A673 (cell line): Measurements from ENCODE around the gene CSNK1D. TPM values are rescaled to one million over a fixed set of nuclear protein-coding genes. Genes with fewer than 3 reads are reported as not detected.

Experiments
- BruUV-seq: library from RNA; stranded (reverse); fragments of 400-500 nt; replicated peaks from 2 replicates; lab custom pipeline; 2021; lab: Mats Ljungman, UMichigan
- CTCF ChIA-PET: fragments of 300-600 bp; sonication (Branson Sonifier 250); formaldehyde crosslinking; loops from one replicate; lab custom pipeline; 2022; ENCODE audit warnings: antibody characterized with exemption; lab: Charles Lee
- POLR2A ChIA-PET: fragments of 300-600 bp; sonication (Branson Sonifier 250); formaldehyde crosslinking; loops from one replicate; lab custom pipeline; 2022; ENCODE audit warnings: antibody characterized with exemption; ENCODE audit not compliant: low non-redundant PET; lab: Charles Lee
- DNase-seq: peaks from one replicate; pipeline ENCODE4 v3.0.0-alpha.2; 2015; ENCODE audit warnings: low spot score
- H3K27ac ChIP-seq: fragments of 200-600 bp; sonication (generic); 2 replicates; pipeline ENCODE4 v1.5.1; 2016; ENCODE audit warnings: mixed run types, low read depth, mild to moderate bottlenecking, mixed read lengths, antibody characterized with exemption, low read length; ENCODE audit not compliant: poor library complexity, severe bottlenecking
- H3K27me3 ChIP-seq: fragments of 200-600 bp; sonication (generic); replicated peaks from 2 replicates; pipeline ENCODE4 v1.6.1; 2017; ENCODE audit warnings: mixed run types, low read depth, mild to moderate bottlenecking, mixed read lengths, antibody characterized with exemption, low read length; ENCODE audit not compliant: insufficient read depth, poor library complexity
- H3K36me3 ChIP-seq: fragments of 200-600 bp; sonication (generic); 2 replicates; pipeline ENCODE4 v1.6.1; 2016; ENCODE audit warnings: mixed run types, mild to moderate bottlenecking, mixed read lengths, antibody characterized with exemption, low read length; ENCODE audit not compliant: insufficient read depth, poor library complexity, severe bottlenecking
- H3K4me1 ChIP-seq: fragments of 200-600 bp; sonication (generic); 2 replicates; pipeline ENCODE4 v1.6.1; 2017; ENCODE audit warnings: mixed run types, mild to moderate bottlenecking, mixed read lengths, antibody characterized with exemption, low read length; ENCODE audit not compliant: insufficient read depth, poor library complexity, severe bottlenecking
- H3K4me3 ChIP-seq: fragments of 200-600 bp; sonication (generic); 2 replicates; pipeline ENCODE4 v1.5.1; 2016; ENCODE audit warnings: low read depth, mixed run types, mild to moderate bottlenecking, mixed read lengths, low read length; ENCODE audit not compliant: poor library complexity, severe bottlenecking
- H3K9me3 ChIP-seq: fragments of 200-600 bp; sonication (generic); 2 replicates; pipeline ENCODE4 v1.6.1; 2016; ENCODE audit warnings: mixed run types, low read depth, mild to moderate bottlenecking, mixed read lengths, antibody characterized with exemption, low read length; ENCODE audit not compliant: poor library complexity, severe bottlenecking
- EZH2 ChIP-seq: fragments of 200-600 bp; sonication (generic); IDR thresholded peaks from 2 replicates; pipeline ENCODE4 v1.6.1; 2017; ENCODE audit warnings: borderline replicate concordance, low read depth, mild to moderate bottlenecking, mixed read lengths, antibody characterized with exemption, low read length; ENCODE audit not compliant: poor library complexity, severe bottlenecking
- intact Hi-C: fragments of 100-400 bp; cut with micrococcal nuclease; formaldehyde crosslinking; loops from one replicate; pipeline ENCODE4 v1.10.0; 2022; ENCODE audit not compliant: unreplicated experiment
- total RNA-seq: library from RNA; stranded (reverse); gene quantifications from 2 replicates; pipeline ENCODE4 v1.2.3, GENCODE V29; 2021
- TF ChIP-seq, protein P1 (sequence below): fragments of 300-800, 200-600 bp; sonication (generic); conservative IDR thresholded peaks from 2 replicates; pipeline ENCODE4 v1.5.1; 2017; ENCODE audit warnings: low read depth, mild to moderate bottlenecking, antibody characterized with exemption, low read length, moderate library complexity, mixed read lengths

Gene CSNK1D
- total RNA-seq, 1 experiment from 2014 or later = 150 TPM

DNA sequence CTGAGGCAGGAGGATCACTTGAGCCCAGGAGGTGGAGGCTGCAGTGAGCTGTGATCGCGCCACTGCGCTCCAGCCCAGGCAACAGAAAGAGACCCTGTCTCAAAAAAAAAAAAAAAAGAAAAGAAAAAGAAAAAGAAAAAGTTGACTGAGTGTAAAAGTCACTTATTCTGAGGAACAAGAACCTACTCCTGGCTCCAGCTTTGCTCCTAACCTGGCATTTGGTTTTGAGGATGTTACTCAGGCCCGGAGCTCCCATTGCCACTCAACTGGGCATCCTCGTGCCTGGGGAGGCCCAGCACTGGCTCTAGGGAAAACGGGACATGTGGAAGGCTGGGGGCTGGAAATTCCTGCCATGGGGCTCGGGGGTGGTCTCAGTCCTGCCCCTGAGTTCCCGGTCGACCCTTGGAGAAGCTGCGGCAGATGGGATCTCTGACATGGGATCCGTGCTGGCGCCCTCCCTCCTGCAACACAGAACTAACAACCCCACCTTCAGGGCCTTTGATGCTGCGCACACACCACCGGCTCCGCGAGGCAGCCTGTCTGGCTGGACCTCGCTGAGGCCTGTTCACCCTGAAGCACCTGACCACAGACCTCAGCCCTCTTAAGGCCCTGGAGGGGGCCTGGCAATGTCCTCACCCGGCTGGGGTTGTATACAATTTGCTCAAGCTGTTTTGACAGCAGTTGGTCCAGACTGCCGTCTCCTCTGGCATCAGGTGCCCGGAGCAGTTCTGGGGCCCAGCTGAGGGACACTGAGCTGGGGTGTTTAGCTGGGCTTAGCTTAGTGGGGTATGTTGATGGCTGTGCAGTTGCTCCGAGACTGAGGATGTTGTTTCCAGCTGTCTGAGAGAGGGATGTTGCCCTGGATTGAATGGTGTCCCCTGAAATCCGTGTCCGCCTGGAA lies 31.6 kb upstream of the CSNK1D start:
- Histone ChIP-seq H3K36me3 (no peaks in the 10 kb centered on the region), H3K27me3 (no peaks in the 10 kb centered on the region), H3K4me1 (no peaks in the 10 kb centered on the region), H3K27ac (no peak overlapping the region), H3K4me3 (no peak overlapping the region), H3K9me3 (no peaks in the 10 kb centered on the region)
- DNase-seq = no peak
- no TSS peak for BruUV-seq
- TF ChIP-seq, protein P1, sequence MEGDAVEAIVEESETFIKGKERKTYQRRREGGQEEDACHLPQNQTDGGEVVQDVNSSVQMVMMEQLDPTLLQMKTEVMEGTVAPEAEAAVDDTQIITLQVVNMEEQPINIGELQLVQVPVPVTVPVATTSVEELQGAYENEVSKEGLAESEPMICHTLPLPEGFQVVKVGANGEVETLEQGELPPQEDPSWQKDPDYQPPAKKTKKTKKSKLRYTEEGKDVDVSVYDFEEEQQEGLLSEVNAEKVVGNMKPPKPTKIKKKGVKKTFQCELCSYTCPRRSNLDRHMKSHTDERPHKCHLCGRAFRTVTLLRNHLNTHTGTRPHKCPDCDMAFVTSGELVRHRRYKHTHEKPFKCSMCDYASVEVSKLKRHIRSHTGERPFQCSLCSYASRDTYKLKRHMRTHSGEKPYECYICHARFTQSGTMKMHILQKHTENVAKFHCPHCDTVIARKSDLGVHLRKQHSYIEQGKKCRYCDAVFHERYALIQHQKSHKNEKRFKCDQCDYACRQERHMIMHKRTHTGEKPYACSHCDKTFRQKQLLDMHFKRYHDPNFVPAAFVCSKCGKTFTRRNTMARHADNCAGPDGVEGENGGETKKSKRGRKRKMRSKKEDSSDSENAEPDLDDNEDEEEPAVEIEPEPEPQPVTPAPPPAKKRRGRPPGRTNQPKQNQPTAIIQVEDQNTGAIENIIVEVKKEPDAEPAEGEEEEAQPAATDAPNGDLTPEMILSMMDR = no peak
- no peak for TF ChIP-seq EZH2
- CTCF ChIA-PET = interaction anchor here (0.6 kb wide), 1 partner anchor 83 kb away, joined by 7 read pairs; no protein-coding TSS in a partner anchor
- POLR2A ChIA-PET = no interaction called here
- intact Hi-C loops = loop anchor here (5.0 kb wide), 1 partner anchor 107 kb away; no protein-coding TSS in a partner anchor

- no peak for DNase-seq
- Histone ChIP-seq H3K27ac (no peak overlapping the region), H3K4me3 (no peak overlapping the region), H3K36me3 (no peaks in the 10 kb centered on the region), H3K9me3 (no peaks in the 10 kb centered on the region), H3K27me3 (no peaks in the 10 kb centered on the region), H3K4me1 (no peaks in the 10 kb centered on the region)
- TF ChIP-seq, protein P1 = no peak
- TF ChIP-seq EZH2 = no peak
- ChIA-PET POLR2A (no interaction called here), CTCF (no interaction called here)
- intact Hi-C loops = loop anchor here (5.0 kb wide), 1 partner anchor 108 kb away; no protein-coding TSS in a partner anchor
- BruUV-seq = no TSS peak
These were observed 30.7 kb upstream of the CSNK1D start for GRCh38 chr17:82303944-82304808.

DNA sequence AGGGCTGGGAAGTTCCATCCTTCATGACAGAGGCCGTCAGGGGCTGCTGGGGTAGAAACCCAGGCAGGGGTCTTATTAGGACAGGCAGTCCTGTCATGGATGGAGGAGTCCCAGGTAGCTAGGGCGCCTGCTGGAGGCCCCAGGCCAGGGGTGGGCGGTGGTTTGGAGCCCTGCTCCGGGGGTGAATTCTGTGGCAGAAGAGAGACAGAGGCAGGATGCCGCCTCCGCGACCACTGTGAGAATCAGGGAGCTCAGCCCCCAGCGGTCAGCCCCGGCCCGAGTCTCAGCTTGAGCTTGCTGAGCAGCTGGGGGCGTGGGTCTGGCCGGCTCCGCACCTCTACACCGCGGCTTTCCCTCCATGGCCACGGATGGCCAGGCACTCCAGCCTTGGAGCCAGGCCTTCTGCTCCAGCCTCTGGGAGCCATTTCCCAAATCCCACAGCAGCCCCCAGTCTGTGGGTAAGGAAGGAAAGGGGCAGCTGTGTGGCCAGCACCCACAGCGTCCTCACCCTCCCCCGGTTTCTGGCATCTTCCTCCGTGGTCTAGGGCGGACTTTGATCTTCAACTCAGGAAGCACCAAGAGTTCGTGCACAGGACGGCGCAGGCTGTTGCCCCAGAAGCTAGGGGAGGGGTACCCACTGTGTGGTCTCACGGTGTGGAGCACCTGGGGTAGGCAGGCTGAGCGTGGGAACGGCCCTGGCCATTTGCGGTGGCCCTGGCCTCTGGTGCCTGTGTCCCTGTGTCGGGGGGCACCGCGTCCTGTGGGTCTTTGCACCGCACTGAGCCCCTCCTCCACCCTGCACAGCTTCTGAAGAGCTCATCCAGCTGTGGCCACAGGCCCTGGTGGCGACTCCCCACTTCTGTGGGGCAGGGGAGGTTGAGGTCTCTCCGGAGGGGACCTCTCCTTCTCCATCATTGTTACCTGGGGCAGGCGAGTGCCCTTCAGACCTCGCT lies 29.8 kb upstream of the CSNK1D start:
- H3K9me3 ChIP-seq = no peaks in the 10 kb centered on the region
- no peaks in the 10 kb centered on the region for H3K36me3 ChIP-seq
- H3K4me3 ChIP-seq = no peak overlapping the region
- no TSS peak for BruUV-seq
- ChIA-PET CTCF (no interaction called here), POLR2A (no interaction called here)
- no peak overlapping the region for H3K27ac ChIP-seq
- H3K27me3 ChIP-seq = no peaks in the 10 kb centered on the region
- intact Hi-C loops = loop anchor here (5.0 kb wide), 1 partner anchor 109 kb away; no protein-coding TSS in a partner anchor
- no peak for DNase-seq
- TF ChIP-seq, protein P1 = no peak
- TF ChIP-seq EZH2 = no peak
- H3K4me1 ChIP-seq = peaks cover 2% of the 10 kb centered on the region
